ENCODE data around the gene MUL1.
A peak's percentile ranks its signal among the peaks of the same experiment; 100 is the strongest.

MUL1 gene

GRCh38 chr1:20486457-20487235, 21.3 kb downstream of the MUL1 start (continued):
- TF ChIP-seq HOXD13 (CRISPR knock-in tag; IDR thresholded peaks at IDR 0.05; ENCODE audit: borderline replicate concordance) (no peak), ZNF174 (tag by site-specific recombination; IDR thresholded peaks at IDR 0.05) (no peak), ZNF76 (tag by site-specific recombination; IDR thresholded peaks at IDR 0.05; ENCODE audit: borderline replicate concordance, low read depth) (no peak; the same call in 1 of the 2 replicates), ZNF830 (tag by site-specific recombination; IDR thresholded peaks at IDR 0.05; ENCODE audit: low read depth) (no peak), ZNF555 (tag by site-specific recombination; conservative IDR thresholded peaks at IDR 0.05) (no peak), ZNF549 (tag by site-specific recombination; IDR thresholded peaks at IDR 0.05) (no peak), ATF2 (tag by site-specific recombination; IDR thresholded peaks at IDR 0.05; ENCODE audit: low read depth) (no peak), RBAK (tag by site-specific recombination; IDR thresholded peaks at IDR 0.05) (no peak), ZNF521 (tag by site-specific recombination; IDR thresholded peaks at IDR 0.05) (no peak), WT1 (tag by site-specific recombination; IDR thresholded peaks at IDR 0.05) (peak; percentile 75), ZNF513 (tag by site-specific recombination; IDR thresholded peaks at IDR 0.05) (no peak; the same call in 1 of the 2 replicates), ZNF433 (tag by site-specific recombination; IDR thresholded peaks at IDR 0.05; ENCODE audit: low read depth) (no peak), ZBTB20 (tag by site-specific recombination; IDR thresholded peaks at IDR 0.05) (peak; percentile 65; the same call in 1 of the 2 replicates), ZNF610 (tag by site-specific recombination; IDR thresholded peaks at IDR 0.05; ENCODE audit: borderline replicate concordance) (no peak), ZNF571 (tag by site-specific recombination; IDR thresholded peaks at IDR 0.05) (no peak), ZNF518A (tag by site-specific recombination; conservative IDR thresholded peaks at IDR 0.05; ENCODE audit: low read depth) (no peak), GFI1B (tag by site-specific recombination; IDR thresholded peaks at IDR 0.05) (no peak), HOXA7 (CRISPR knock-in tag; IDR thresholded peaks at IDR 0.05; ENCODE audit: borderline replicate concordance) (no peak), ZNF560 (tag by site-specific recombination; IDR thresholded peaks at IDR 0.05; ENCODE audit: borderline replicate concordance) (no peak), KLF16 (tag by site-specific recombination; IDR thresholded peaks at IDR 0.05) (peak; percentile 75; the same call in 1 of the 2 replicates), SCRT1 (tag by site-specific recombination; IDR thresholded peaks at IDR 0.05; ENCODE audit: borderline replicate concordance) (no peak), ZFP3 (tag by site-specific recombination; IDR thresholded peaks at IDR 0.05; ENCODE audit: low read depth) (no peak), ZNF366 (tag by site-specific recombination; conservative IDR thresholded peaks at IDR 0.05) (no peak), ZNF501 (tag by site-specific recombination; IDR thresholded peaks at IDR 0.05) (peak; percentile 45), ZFP69B (tag by site-specific recombination; IDR thresholded peaks at IDR 0.05) (no peak; the same call in 1 of the 2 replicates), PRDM2 (tag by site-specific recombination; IDR thresholded peaks at IDR 0.05; ENCODE audit: borderline replicate concordance) (no peak)

Measured in HEK293 (cell line).